GM12892 (cell line): ENCODE data around the gene VPS4B.

Source experiments
- POLR2A ChIP-seq: IDR thresholded peaks from 2 replicates; pipeline ENCODE4 v1.6.1; 2011; ENCODE audit warnings: low read depth, low read length, control low read depth
- POLR2AphosphoS5 ChIP-seq: IDR thresholded peaks from 2 replicates; pipeline ENCODE4 v1.6.1; 2011; ENCODE audit warnings: low read depth, low read length, control low read depth
- TAF1 ChIP-seq: IDR thresholded peaks from 2 replicates; pipeline ENCODE4 v1.6.1; 2011; ENCODE audit warnings: low read depth, mild to moderate bottlenecking, control low read depth, low read length, borderline replicate concordance

- no peak for TF ChIP-seq POLR2A
- no peak for TF ChIP-seq POLR2AphosphoS5
- no peak for TF ChIP-seq TAF1
Observed at GRCh38 chr18:63382843-63383242, 39.4 kb downstream of the VPS4B start.
